ENCODE data around the gene GCC1. TPM values are rescaled to one million over a fixed set of nuclear protein-coding genes. Genes with fewer than 3 reads are reported as not detected.

Gene GCC1
- total and polyA plus RNA-seq, 2 donors (not counting 3 experiments of a cell fraction or from before 2014, with no cell fraction given) = 4.6 to 15.5 TPM

DNA sequence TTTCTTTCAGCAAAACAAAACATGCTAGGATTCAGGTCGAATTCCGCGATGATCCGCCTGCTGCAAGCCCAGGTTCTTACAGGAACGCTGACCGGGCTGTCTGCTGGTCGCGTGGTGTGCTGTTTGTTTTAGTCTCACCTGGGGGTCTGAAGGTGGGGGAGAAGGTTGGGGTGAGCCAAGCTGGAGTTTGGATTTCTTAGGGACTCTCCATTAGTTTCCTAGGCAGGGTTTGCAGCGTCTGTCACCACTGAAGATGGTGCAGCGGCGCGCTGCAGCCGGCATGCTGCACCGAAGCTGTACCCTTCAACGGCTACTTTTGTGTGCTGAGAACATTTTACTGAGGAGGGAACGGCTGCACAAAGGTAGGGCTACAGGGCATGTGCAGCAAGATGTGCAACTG, 48.7 kb downstream of the GCC1 start:
- no peaks in the 10 kb centered on the region for H4K20me1 ChIP-seq (replicated peaks; ENCODE audit: control insufficient read depth, extremely low read depth, insufficient read depth, low read length)
- CTCF ChIA-PET = no interaction called here
- no peak overlapping the region for H3K4me3 ChIP-seq (replicated peaks in 1 of 3; ENCODE audit: insufficient read depth in 1 of 3, low read depth in 1 of 3, low read length in 3 of 3)
- no peak overlapping the region for H3K4me2 ChIP-seq (ENCODE audit: insufficient read depth, low read length)
- TF ChIP-seq, protein P1, sequence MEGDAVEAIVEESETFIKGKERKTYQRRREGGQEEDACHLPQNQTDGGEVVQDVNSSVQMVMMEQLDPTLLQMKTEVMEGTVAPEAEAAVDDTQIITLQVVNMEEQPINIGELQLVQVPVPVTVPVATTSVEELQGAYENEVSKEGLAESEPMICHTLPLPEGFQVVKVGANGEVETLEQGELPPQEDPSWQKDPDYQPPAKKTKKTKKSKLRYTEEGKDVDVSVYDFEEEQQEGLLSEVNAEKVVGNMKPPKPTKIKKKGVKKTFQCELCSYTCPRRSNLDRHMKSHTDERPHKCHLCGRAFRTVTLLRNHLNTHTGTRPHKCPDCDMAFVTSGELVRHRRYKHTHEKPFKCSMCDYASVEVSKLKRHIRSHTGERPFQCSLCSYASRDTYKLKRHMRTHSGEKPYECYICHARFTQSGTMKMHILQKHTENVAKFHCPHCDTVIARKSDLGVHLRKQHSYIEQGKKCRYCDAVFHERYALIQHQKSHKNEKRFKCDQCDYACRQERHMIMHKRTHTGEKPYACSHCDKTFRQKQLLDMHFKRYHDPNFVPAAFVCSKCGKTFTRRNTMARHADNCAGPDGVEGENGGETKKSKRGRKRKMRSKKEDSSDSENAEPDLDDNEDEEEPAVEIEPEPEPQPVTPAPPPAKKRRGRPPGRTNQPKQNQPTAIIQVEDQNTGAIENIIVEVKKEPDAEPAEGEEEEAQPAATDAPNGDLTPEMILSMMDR (IDR thresholded peaks at IDR 0.05; ENCODE audit: extremely low read depth in 1 of 2, insufficient read depth in 1 of 2, low read depth in 1 of 2, low read length in 2 of 2) = no peak
- TF ChIP-seq, protein P2, sequence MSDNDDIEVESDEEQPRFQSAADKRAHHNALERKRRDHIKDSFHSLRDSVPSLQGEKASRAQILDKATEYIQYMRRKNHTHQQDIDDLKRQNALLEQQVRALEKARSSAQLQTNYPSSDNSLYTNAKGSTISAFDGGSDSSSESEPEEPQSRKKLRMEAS (IDR thresholded peaks at IDR 0.05; ENCODE audit: insufficient read depth, insufficient read length) = no peak
- no peak for TF ChIP-seq POLR2AphosphoS5 (IDR thresholded peaks at IDR 0.05; ENCODE audit: insufficient read depth, low read depth, low read length)
- TF ChIP-seq EZH2 (IDR thresholded peaks at IDR 0.05; ENCODE audit: borderline replicate concordance, low read depth, low read length, severe bottlenecking) = no peak
- no peak for TF ChIP-seq MYC (IDR thresholded peaks at IDR 0.05; ENCODE audit: low read depth, low read length)
- no peak for TF ChIP-seq JUN (IDR thresholded peaks at IDR 0.05; ENCODE audit: borderline replicate concordance, insufficient read depth, insufficient read length, low read depth)
- TF ChIP-seq GATA2 (IDR thresholded peaks at IDR 0.05; ENCODE audit: insufficient read depth, insufficient read length, low read depth, low read length) = no peak
- DNase-seq (ENCODE audit: low read depth, low spot score) (no peak), FAIRE-seq (no peak)
- dilution Hi-C loops (cut with MboI; ENCODE audit: extremely low pct_ligation_motif_present, low sequenced_read_pairs) = no loop called here
- H3K9me1 ChIP-seq (replicated peaks; ENCODE audit: control insufficient read depth, extremely low read depth, insufficient read depth, low read length) = no peaks in the 10 kb centered on the region
- peaks cover 17 to 20% of the 10 kb centered on the region in 2 experiments for H3K27me3 ChIP-seq (ENCODE audit: control insufficient read depth in 2 of 2, insufficient read depth in 2 of 2, low read length in 2 of 2)
- H2AFZ ChIP-seq (ENCODE audit: low read depth, low read length) = no peak overlapping the region
- H3K36me3 ChIP-seq (ENCODE audit: control insufficient read depth in 2 of 2, extremely low read depth in 1 of 2, insufficient read depth in 2 of 2, low read length in 2 of 2) = no peaks in the 10 kb centered on the region
- POLR2A ChIA-PET = no interaction called here
- H3K79me2 ChIP-seq (ENCODE audit: control insufficient read depth, insufficient read depth, low read length) = no peaks in the 10 kb centered on the region
- intact Hi-C loops (cut with micrococcal nuclease) = no loop called here
- no peaks in the 10 kb centered on the region for H3K9me3 ChIP-seq (replicated peaks; ENCODE audit: control insufficient read depth, insufficient read depth, low read length)
- H3K4me1 ChIP-seq (ENCODE audit: control insufficient read depth, extremely low read depth, insufficient read depth, low read length) = no peaks in the 10 kb centered on the region
- H3K27ac ChIP-seq (ENCODE audit: insufficient read depth, low read depth, low read length) = no peak overlapping the region
- H3K9ac ChIP-seq (replicated peaks; ENCODE audit: extremely low read depth, insufficient read depth, low read length) = no peak overlapping the region
- no TSS peak for BruUV-seq (replicated peaks)
